ENCODE results near the gene ADCY9. TPM values are rescaled to one million over a fixed set of nuclear protein-coding genes. Genes with fewer than 3 reads are reported as not detected.

ADCY9 gene
- polyA plus RNA-seq, 1 donor from 2014 or later, result 6.3 TPM

- no peak overlapping the region for H3K9ac ChIP-seq (ENCODE audit: low read length)
- no peak for TF ChIP-seq POLR2AphosphoS5 (IDR thresholded peaks at IDR 0.05)
- TF ChIP-seq MXI1 (conservative IDR thresholded peaks at IDR 0.05; ENCODE audit: poor library complexity, severe bottlenecking), result no peak
- TF ChIP-seq CTCF (IDR thresholded peaks at IDR 0.05; ENCODE audit: poor library complexity, severe bottlenecking), result no peak
- TF ChIP-seq EP300 (conservative IDR thresholded peaks at IDR 0.05; ENCODE audit: poor library complexity, severe bottlenecking), result no peak
- TF ChIP-seq REST (IDR thresholded peaks at IDR 0.05; ENCODE audit: borderline replicate concordance), result no peak
- no peak for TF ChIP-seq EZH2 (IDR thresholded peaks at IDR 0.05; ENCODE audit: borderline replicate concordance, insufficient read depth, low read length, poor library complexity, severe bottlenecking)
- no peak for TF ChIP-seq RAD21 (conservative IDR thresholded peaks at IDR 0.05)
- TF ChIP-seq TAF1 (IDR thresholded peaks at IDR 0.05; ENCODE audit: low read depth), result no peak
- TF ChIP-seq SMC3 (conservative IDR thresholded peaks at IDR 0.05; ENCODE audit: poor library complexity), result no peak
- H3K9me3 ChIP-seq (ENCODE audit: low read length), result no peaks in the 10 kb centered on the region
- H3K27ac ChIP-seq (ENCODE audit: low read length), result no peak overlapping the region
- H3K4me3 ChIP-seq (ENCODE audit: low read length), result no peak overlapping the region
- no peak overlapping the region for H2AFZ ChIP-seq (ENCODE audit: low read depth, low read length)
- no peaks in the 10 kb centered on the region for H3K9me2 ChIP-seq (ENCODE audit: insufficient read depth, low read length)
- no peaks in the 10 kb centered on the region for H3F3A ChIP-seq (ENCODE audit: insufficient read depth, low read length, poor library complexity, severe bottlenecking)
- H3K4me2 ChIP-seq (ENCODE audit: low read length), result no peak overlapping the region
- no peaks in the 10 kb centered on the region for H3K27me3 ChIP-seq (ENCODE audit: insufficient read depth, low read depth, low read length)
- H4K20me1 ChIP-seq (ENCODE audit: insufficient read depth), result no peaks in the 10 kb centered on the region
- no peaks in the 10 kb centered on the region for H3K79me2 ChIP-seq (replicated peaks; ENCODE audit: insufficient read depth, low read length)
- no peaks in the 10 kb centered on the region for H3K36me3 ChIP-seq (ENCODE audit: insufficient read depth, low read length)
Observed at GRCh38 chr16:4006397-4006999, 109.7 kb downstream of the ADCY9 start.

- Histone ChIP-seq H3F3A (ENCODE audit: insufficient read depth, low read length, poor library complexity, severe bottlenecking) (no peaks in the 10 kb centered on the region), H3K27me3 (ENCODE audit: insufficient read depth, low read depth, low read length) (no peaks in the 10 kb centered on the region), H4K20me1 (ENCODE audit: insufficient read depth) (no peaks in the 10 kb centered on the region), H3K4me2 (ENCODE audit: low read length) (no peak overlapping the region), H3K9me3 (ENCODE audit: low read length) (no peaks in the 10 kb centered on the region), H3K36me3 (ENCODE audit: insufficient read depth, low read length) (no peaks in the 10 kb centered on the region), H2AFZ (ENCODE audit: low read depth, low read length) (no peak overlapping the region), H3K27ac (ENCODE audit: low read length) (no peak overlapping the region), H3K9me2 (ENCODE audit: insufficient read depth, low read length) (no peaks in the 10 kb centered on the region), H3K4me3 (ENCODE audit: low read length) (no peak overlapping the region), H3K79me2 (replicated peaks; ENCODE audit: insufficient read depth, low read length) (no peaks in the 10 kb centered on the region), H3K9ac (ENCODE audit: low read length) (no peak overlapping the region)
- no peak for TF ChIP-seq SMC3 (conservative IDR thresholded peaks at IDR 0.05; ENCODE audit: poor library complexity)
- TF ChIP-seq EZH2 (IDR thresholded peaks at IDR 0.05; ENCODE audit: borderline replicate concordance, insufficient read depth, low read length, poor library complexity, severe bottlenecking), result no peak
- TF ChIP-seq RAD21 (conservative IDR thresholded peaks at IDR 0.05), result no peak
- TF ChIP-seq CTCF (IDR thresholded peaks at IDR 0.05; ENCODE audit: poor library complexity, severe bottlenecking), result no peak
- no peak for TF ChIP-seq MXI1 (conservative IDR thresholded peaks at IDR 0.05; ENCODE audit: poor library complexity, severe bottlenecking)
- no peak for TF ChIP-seq EP300 (conservative IDR thresholded peaks at IDR 0.05; ENCODE audit: poor library complexity, severe bottlenecking)
- no peak for TF ChIP-seq POLR2AphosphoS5 (IDR thresholded peaks at IDR 0.05)
- no peak for TF ChIP-seq REST (IDR thresholded peaks at IDR 0.05; ENCODE audit: borderline replicate concordance)
- TF ChIP-seq TAF1 (IDR thresholded peaks at IDR 0.05; ENCODE audit: low read depth), result no peak
Observed at GRCh38 chr16:4005731-4006130, 110.5 kb downstream of the ADCY9 start.

Data from neural cell (in vitro differentiated cells).